SK-MEL-5 (cell line): ENCODE data around the gene NACAD. TPM values are rescaled to one million over a fixed set of nuclear protein-coding genes. Genes with fewer than 3 reads are reported as not detected.
"Not testable (repeated sequence)": the region's sequence is repeated elsewhere in the genome, so short reads cannot be mapped to it uniquely, and the experiment has no call there.

Source experiments
- DNase-seq: peaks from one replicate; pipeline ENCODE4 v3.0.0-alpha.2; 2016; ENCODE audit warnings: low read depth, low spot score
- in situ Hi-C: cut with HindIII; loops from 2 replicates; pipeline ENCODE4 v1.10.0; 2016; ENCODE audit warnings: low sequenced_read_pairs, high pct_unique_total_duplicates, low pct_unique_long_range_greater_than_20kb
- small RNA-seq, 2 experiments: library from RNA; depleted of rRNA; stranded (forward); fragments of <200 nt; gene quantifications; one replicate each; pipeline ENCODE3, GENCODE V24; 2014
- total RNA-seq: library from RNA; depleted of rRNA; stranded (reverse); fragments of >200 nt; shearing (Covaris generic); gene quantifications from 2 replicates; pipeline ENCODE4 v1.2.3, GENCODE V29; 2014; rRNA removed

Gene NACAD
- total RNA-seq, 1 experiment from 2014 or later = 0.05 TPM

GRCh38 chr7:45044338-45044737 is 44.4 kb downstream of the NACAD start:
- DNase-seq = no peak
- in situ Hi-C loops = no loop called here

GRCh38 chr7:45039106-45039505 is 49.7 kb downstream of the NACAD start:
- in situ Hi-C loops = no loop called here
- DNase-seq = no peak

- no peak for DNase-seq
- in situ Hi-C loops = no loop called here
Observed at GRCh38 chr7:45037876-45038275, 50.9 kb downstream of the NACAD start.

GRCh38 chr7:45036796-45037195 is 52.0 kb downstream of the NACAD start:
- DNase-seq = no peak
- in situ Hi-C loops = no loop called here

- in situ Hi-C loops = no loop called here
- DNase-seq = no peak
Observed at GRCh38 chr7:45036317-45036716, 52.5 kb downstream of the NACAD start.

GRCh38 chr7:45035893-45036292 is 52.9 kb downstream of the NACAD start:
- in situ Hi-C loops = no loop called here
- DNase-seq = no peak

GRCh38 chr7:45035371-45035770 is 53.4 kb downstream of the NACAD start:
- no peak for DNase-seq
- in situ Hi-C loops = no loop called here

GRCh38 chr7:45034710-45035109 is 54.1 kb downstream of the NACAD start:
- DNase-seq, in situ Hi-C loops: not testable (repeated sequence)

GRCh38 chr7:45033931-45034290 is 54.9 kb downstream of the NACAD start:
- in situ Hi-C loops = no loop called here
- DNase-seq = no peak

- in situ Hi-C loops = no loop called here
- DNase-seq = no peak
Observed at GRCh38 chr7:45033261-45033930, 55.4 kb downstream of the NACAD start.

GRCh38 chr7:45032421-45032820 is 56.3 kb downstream of the NACAD start:
- in situ Hi-C loops = no loop called here

GRCh38 chr7:45031829-45032228 is 56.9 kb downstream of the NACAD start:
- no peak for DNase-seq
- in situ Hi-C loops = no loop called here

More at GRCh38 chr7:45032421-45032820, 56.3 kb downstream of the NACAD start:
- no peak for DNase-seq

Small RNA genes within 50 kb of the gene (small RNA-seq; reads per million reads assigned to genes)
- 8.8 to 15.0 reads per million in 2 experiments for gene SNORA5A
- 0 reads per million in 2 experiments for gene SNORA5B
- 13.8 to 73.8 reads per million in 2 experiments for gene SNORA5C

Other genes starting within 250 kb of the NACAD start
- gene H2AZ2, start 240.9 kb downstream of the NACAD start, total RNA-seq = 238 TPM in 2 replicates
- gene PURB, start 203.4 kb downstream of the NACAD start, total RNA-seq = 23.4 and 24.0 TPM in 2 replicates
- 0.03 and 0.26 TPM in 2 replicates for gene MYO1G, start 110.0 kb downstream of the NACAD start, total RNA-seq
- gene CCM2, start 88.8 kb downstream of the NACAD start, total RNA-seq = 29.0 and 30.0 TPM in 2 replicates
- 277 and 292 TPM in 2 replicates for gene TBRG4, start 22.7 kb upstream of the NACAD start, total RNA-seq
- not detected in 2 replicates for gene RAMP3, start 68.8 kb upstream of the NACAD start, total RNA-seq